Suppressor macrophage treated with lipopolysaccharide for 1 hour (primary cell): ENCODE results near the gene APOO.
"Not testable (repeated sequence)": the region's sequence is repeated elsewhere in the genome, so short reads cannot be mapped to it uniquely, and the experiment has no call there.

Source experiments
- DNase-seq, 3 donors: peaks; one replicate each; pipeline ENCODE4 v3.0.0-alpha.2; 2020 to 2022

APOO gene

DNA sequence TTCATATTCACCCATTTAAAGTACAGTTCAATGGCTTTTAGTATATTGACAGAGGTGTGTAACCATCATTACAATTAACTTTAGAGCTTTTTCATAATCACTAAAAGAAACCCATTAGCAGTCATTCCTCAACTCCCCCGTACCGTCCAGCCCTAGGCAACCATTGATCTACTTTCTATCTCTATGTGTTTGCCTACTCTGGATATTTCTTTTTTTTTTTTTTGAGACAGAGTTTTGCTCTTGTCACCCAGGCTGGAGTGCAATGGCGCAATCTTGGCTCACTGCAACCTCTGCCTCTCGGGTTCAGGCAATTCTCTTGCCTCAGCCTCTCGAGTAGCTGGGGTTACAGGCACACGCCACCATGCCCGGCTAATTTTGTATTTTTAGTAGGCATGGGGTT lies 48.5 kb downstream of the APOO start:
- not testable (repeated sequence) for DNase-seq

DNA sequence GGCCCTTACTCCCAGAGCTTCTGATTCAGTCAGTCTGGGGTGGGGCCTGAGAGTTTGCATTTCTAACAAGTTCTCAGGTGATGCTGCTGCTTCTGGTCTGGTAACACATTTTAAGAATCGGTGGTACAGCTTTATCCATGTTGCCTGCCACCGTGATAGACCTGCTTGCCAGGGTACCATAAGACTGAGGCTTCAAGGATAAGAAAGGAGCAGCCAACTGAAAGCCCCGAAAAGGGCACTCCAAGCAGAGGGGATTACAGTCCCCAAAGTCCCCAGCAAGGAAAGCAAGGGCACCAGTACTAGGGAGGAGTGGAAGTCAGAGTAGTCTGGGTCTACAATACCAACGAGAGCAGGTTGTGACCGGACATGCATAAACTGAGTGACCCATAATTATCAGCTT lies 49.8 kb downstream of the APOO start:
- DNase-seq, result no peak

DNA sequence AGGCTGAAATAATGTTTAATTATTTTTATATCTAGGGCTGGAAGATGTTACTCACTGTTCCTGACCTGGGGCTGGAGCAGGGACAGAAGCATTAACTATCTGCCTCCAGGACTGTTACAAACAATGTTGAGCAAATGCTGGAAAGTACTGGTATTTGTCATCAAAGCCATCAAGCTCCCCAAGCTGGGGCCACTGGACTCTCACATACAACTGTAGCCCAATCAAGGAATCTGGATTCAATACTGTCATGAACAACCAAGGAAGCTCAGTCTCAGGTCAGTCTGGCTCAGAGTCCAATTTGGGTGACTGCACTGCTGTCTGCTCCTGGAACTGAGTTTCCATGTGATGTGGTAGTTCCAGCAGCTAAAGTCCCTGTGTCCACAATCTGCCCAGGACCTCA lies 50.4 kb downstream of the APOO start:
- DNase-seq, result peak; percentile 50 to 72 (median 56)

- peak; percentile 25 to 63 (median 49) for DNase-seq
Measured at GRCh38 chrX:23855569-23855968, 52.2 kb downstream of the APOO start.

- DNase-seq, result peak in 2 of 3 donors; percentile 36 to 42
Measured at GRCh38 chrX:23854945-23855344, 52.8 kb downstream of the APOO start.

DNA sequence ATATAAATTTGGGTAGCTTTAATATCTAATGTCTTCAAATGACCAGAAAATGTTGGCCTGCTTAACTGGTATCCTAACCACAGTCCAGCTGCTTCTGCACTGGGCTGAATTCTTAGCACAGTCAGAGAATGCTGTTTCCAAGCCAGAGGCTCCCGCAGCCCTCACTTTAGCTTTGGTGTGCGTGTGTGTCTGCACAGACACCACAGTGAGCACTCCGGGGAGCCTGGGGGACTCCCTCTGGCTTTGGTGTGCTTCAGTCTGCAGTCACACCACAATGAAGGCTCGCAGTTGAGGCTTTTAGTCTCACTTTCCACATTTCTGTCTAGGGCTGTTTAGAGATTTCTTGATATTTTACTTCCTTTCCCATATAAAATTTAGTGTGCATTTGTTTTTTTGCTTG lies 53.6 kb downstream of the APOO start:
- DNase-seq, result no peak

GRCh38 chrX:23851544-23851943 lies 56.2 kb downstream of the APOO start:
- DNase-seq, result peak in 1 of 3 donors; percentile 33

DNA sequence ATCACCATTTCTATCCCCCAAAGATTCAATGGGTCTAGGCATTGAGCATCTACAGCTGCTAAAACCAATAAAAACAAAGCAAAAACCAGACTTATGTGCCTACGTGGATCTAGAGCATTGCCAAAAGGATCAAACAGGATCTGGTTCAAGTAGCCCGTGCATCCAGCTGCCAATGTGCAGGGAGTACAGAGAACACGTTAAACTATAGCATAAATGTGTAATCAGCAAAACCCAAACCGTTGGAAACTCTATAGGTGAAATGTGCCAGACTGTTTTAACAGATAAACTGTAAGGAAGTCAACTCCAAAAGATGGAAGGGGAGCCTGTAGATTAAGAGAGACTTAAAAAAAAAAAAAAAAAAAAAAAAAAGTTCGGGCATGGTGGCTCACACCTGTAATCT lies 58.5 kb downstream of the APOO start:
- DNase-seq, result no peak

- peak in 2 of 3 donors; percentile 30 to 32 for DNase-seq
Measured at GRCh38 chrX:23845351-23845817, 62.4 kb downstream of the APOO start.

- peak; percentile 54 to 71 (median 61) for DNase-seq
Measured at GRCh38 chrX:23844502-23845138, 63.1 kb downstream of the APOO start.

DNA sequence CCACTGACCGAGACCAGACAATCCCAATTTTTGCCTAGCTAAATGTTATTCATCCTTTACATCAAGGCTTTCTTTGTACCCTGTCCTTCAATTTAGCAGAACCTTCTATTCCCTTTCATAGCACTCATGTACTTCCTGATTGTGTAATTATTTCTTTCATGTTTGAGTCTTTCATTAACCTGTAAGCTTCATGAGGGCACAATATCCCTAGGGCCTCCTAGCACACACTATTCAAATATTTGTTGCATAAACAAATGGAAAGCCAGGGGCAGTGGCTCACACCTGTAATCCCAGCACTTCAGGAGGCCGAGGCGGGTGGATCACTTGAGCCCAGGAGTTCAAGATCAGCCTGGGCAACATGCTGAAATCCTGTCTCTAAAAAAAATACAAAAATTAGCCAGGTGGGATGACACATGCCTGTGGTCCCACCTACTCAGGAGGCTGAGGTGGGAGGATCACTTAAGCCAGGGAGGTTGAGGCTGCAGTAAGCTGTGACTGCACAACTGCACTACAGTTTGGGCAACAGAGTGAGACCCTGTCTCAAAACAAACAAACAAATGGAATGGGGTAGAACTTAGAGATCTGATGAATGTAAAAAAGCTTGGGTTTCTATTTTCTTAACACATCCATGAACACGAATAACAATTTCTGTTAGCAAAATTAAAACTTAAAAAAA lies 65.8 kb downstream of the APOO start:
- DNase-seq, result no peak

DNA sequence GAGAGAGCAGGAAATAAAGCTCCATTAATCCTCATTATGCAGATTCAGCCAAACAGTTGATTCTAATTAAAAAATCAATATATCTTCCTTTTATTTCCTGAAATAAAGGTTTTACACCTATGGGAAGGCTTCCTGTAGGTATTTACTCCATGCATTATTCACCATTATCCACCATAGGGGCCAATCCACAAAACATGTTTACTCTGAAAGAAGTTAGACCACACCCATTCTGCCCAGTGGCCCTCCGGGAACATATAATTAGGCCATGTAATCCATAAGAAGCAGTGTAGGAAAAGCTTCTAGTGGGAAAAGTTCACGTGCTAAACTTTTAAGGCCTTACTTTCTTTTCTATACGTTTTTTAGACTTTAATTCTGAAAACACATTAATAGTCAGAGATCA lies 67.1 kb downstream of the APOO start:
- DNase-seq, result no peak

DNA sequence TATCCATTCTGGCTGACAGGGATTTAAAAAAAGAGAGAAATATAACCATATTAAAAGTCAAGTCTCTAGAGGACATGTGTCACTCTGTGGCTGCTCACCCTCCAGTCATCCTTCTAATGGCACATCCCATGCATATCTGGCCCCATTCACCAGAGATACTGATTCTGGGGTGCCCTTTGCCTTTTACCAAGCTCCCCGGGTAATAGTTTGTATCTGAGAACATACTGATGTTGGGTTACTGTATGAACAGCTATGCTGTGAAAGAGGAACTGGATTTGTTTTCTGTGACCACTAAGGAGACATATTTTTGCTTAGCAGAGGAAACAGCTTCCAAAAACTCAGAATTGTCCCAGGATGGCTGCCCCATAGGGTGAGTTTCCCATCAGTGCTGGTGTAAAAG lies 68.8 kb downstream of the APOO start:
- peak in 1 of 3 donors; percentile 22 for DNase-seq

DNA sequence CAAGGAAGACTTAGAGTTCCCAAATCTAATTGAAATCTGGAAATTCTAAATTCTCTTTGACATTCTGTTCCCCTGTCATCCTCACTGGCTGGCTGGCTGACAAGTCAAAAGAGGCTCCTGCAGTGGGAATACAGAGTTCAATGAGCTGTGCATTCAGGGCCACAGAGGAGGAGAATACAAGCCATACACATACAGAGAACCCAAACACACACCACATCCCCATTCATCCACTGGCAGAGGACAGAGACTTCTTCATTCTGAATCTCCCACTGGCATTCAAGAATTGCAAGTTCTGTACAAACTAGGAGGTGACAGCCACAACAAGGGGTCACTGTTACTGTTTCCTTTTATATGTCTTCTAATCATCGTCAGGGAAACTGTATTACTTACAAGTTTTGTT lies 75.0 kb downstream of the APOO start:
- DNase-seq, result no peak

DNA sequence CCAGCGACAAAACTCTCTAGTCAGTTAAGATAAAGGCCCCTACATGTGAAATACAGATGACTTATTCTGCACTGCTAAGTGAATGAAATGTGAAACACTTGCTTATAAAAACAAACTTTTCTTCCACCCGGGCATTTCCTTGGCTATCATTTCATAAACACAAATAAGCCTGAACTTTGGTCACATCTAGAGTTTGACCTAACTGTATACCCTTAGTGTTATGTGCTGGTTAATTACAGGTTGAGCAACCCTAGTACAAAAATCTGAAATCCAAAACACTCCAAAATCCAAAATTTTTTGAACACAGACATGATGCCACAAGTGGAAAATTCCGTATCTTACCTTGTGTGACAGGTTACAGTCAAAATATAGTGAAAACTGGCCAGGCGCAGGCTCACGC lies 78.9 kb downstream of the APOO start:
- DNase-seq, result no peak

DNA sequence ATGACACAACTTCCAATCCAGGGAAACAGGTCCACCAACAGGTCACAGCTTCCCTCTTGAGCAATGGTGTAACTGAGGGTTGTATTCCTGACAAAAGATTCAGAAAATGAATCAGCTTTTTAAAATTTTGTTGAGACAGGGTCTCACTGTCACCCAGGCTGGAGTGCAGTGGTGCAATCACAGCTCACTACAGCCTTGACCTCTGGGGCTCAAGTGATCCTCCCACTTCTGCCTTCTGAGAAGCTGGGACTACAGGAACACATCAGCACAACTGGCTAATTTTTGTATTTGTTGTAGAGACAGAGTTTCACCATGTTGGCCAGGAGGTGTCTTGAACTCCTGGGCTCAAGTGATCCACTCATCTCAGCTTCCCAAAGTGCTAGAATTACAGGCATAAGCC lies 81.1 kb downstream of the APOO start:
- peak in 1 of 3 donors; percentile 26 for DNase-seq

DNA sequence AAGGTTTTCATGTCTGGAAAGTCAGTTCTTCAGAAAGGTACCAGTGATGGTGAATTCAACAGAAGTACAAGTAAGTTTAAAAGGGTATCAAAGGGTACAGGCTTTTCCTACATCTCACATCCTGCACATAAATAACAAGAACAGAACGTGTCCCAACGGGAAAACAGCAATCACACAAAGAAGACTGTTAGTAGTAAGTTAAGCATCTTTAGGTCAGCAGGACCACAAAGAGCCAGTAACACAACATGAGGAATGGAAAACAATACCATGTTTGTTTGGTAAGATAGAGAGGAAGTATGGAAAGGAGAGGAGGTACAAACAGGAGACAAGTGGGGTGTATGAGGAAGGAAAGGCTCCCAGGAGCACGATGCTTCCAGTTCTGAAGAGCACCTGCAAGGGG lies 81.5 kb downstream of the APOO start:
- DNase-seq, result no peak

GRCh38 chrX:23825675-23826074 lies 82.1 kb downstream of the APOO start:
- no peak for DNase-seq

GRCh38 chrX:23822841-23823240 lies 84.9 kb downstream of the APOO start:
- no peak for DNase-seq

DNA sequence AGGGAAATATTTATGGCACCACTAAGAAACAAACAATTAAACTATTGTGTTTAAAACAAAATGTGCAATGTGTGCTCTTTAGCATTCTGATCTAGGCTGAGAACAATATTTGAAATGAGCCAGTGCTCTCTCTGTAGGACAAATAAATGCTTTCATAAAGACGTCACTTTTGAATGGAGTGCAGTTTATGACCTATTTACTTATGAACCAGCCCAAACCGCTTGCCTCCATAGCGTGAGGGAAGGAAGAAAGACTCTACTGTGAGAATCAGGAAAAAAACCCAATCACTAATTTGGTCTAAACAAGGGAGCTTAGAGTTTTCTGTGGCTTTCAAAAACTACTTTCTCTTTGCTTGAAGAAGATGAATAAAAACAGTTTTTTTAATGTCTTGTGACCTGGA lies 85.3 kb downstream of the APOO start:
- DNase-seq, result no peak

- no peak for DNase-seq
Measured at GRCh38 chrX:23821847-23822246, 85.9 kb downstream of the APOO start.

DNA sequence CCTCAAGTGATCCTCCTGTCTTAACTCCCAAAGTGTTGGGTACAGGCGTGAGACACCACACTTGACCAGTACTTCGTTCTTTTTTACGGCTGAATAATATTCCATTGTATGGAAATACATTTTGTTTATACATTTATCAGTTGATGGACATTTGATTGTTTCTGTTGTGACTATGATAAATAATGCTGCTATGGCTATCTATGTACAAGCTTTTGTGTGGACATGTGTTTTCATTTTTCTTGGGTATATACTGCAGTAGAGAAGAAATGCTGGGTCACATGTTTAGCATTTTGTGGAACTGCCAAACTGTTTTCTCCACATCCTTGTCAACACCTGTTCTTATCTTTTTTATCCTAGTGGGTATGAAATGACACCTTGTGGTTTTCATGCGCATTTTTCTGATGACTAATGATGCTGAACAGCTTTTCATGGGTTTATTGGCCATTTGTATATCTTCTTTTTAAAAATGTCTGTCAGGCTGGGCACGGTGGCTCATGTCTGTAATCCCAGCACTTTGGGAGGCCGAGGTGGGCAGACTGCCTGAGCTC lies 87.4 kb downstream of the APOO start:
- no peak for DNase-seq

GRCh38 chrX:23819385-23820234 lies 88.1 kb downstream of the APOO start:
- no peak for DNase-seq

GRCh38 chrX:23817979-23818336 lies 89.8 kb downstream of the APOO start:
- DNase-seq, result no peak
